ENCODE results near the gene SPATA20.

SPATA20 gene

GRCh38 chr17:50602836-50603235 lies 55.9 kb downstream of the SPATA20 start:
- DNase-seq (ENCODE audit: low read depth): no peak

- no peak for DNase-seq (ENCODE audit: low read depth)
These were observed 56.4 kb downstream of the SPATA20 start for GRCh38 chr17:50603340-50603739.

- DNase-seq (ENCODE audit: low read depth): no peak
These were observed 57.5 kb downstream of the SPATA20 start for GRCh38 chr17:50604513-50604912.

- no peak for DNase-seq (ENCODE audit: low read depth)
These were observed 58.5 kb downstream of the SPATA20 start for GRCh38 chr17:50605429-50605828.

All from activated T-cell treated with anti-CD3 and anti-CD28 coated beads for 1 hour (primary cell).